ENCODE results near the gene FOXN3.

DNA sequence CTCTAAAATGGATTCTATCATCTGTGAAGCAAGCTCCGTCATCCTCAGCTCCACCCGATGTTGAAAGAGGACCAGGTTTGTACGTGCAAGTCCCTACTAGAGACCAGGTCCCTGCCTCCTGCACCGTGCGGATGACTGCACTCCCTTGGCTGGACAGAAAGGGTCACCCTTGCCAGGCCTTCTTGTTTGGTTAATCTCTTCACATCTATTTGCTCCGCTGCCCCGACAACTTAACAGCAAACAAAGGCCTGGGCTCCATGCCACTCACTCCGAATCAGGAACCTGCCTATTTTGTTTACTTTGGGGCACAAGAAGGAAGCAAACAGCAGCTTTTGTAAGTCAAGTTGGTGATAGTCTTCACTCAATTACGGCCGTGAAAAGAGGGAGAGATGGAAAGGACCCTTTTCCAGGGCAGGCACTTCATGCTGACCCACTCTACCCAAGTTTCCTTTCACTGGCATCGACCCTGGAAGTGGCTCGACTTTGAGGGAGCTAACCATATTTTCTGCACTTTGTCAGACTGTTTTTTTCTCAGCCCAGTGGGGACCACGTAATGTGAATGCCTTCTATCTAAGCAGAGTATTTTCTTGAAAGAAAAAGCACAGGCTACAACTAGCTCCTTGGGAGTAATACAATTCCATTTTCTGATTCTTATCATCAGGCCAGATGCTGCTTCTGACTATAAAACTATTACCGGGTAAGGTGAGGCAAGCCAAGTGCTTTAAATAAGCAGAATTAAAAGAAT, 202.6 kb downstream of the FOXN3 start:
- TF ChIP-seq CTCF (IDR thresholded peaks at IDR 0.05) (no peak), POLR2A (IDR thresholded peaks at IDR 0.05) (no peak)

Measured in ovary (tissue), 3 donors.